ENCODE results near the gene SENP6.

The SENP6 gene

DNA sequence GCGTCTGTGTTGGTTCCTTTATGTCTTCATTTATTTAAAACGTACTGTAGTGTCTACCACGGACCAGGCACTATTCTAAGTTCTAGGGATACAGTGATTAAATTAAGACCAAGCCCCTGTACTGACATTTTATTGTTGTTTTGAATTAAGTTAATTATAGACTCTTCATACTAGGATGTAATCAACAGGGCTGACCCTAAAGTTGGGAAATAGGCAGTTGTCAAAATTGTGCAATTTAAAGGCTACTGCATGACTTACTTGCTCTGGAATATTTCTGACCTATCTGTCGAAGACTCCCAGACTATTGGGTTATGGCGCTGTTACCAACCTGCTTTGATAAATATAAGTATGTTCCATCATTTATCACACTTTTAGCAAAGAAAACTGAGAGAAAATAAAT, 154.0 kb downstream of the SENP6 start:
- Histone ChIP-seq H3K4me1 (ENCODE audit: control insufficient read depth in 2 of 2, insufficient read depth in 2 of 2, low read length in 2 of 2) (peaks cover 2 to 3% of the 10 kb centered on the region in 2 donors), H3K36me3 (ENCODE audit: control insufficient read depth in 2 of 2, insufficient read depth in 2 of 2, low read length in 2 of 2) (no peaks in the 10 kb centered on the region), H3K9ac (ENCODE audit: low read depth in 1 of 2, low read length in 2 of 2) (no peak overlapping the region), H3K9me3 (ENCODE audit: control insufficient read depth in 2 of 2, low read length in 2 of 2) (no peaks in the 10 kb centered on the region), H3K27ac (ENCODE audit: low read depth in 2 of 2, low read length in 2 of 2) (no peak overlapping the region), H3K4me3 (ENCODE audit: low read length in 2 of 2) (no peak overlapping the region), H3K27me3 (ENCODE audit: control insufficient read depth in 2 of 2, insufficient read depth in 2 of 2, low read length in 2 of 2) (peaks cover 0 to 3% of the 10 kb centered on the region in 2 donors)

GRCh38 chr6:75757295-75757694, 155.6 kb downstream of the SENP6 start:
- Histone ChIP-seq H3K27me3 (ENCODE audit: control insufficient read depth in 2 of 2, insufficient read depth in 2 of 2, low read length in 2 of 2) (peaks cover 0 to 3% of the 10 kb centered on the region in 2 donors), H3K9ac (ENCODE audit: low read depth in 1 of 2, low read length in 2 of 2) (no peak overlapping the region)

GRCh38 chr6:75758061-75758460, 156.4 kb downstream of the SENP6 start:
- no peaks in the 10 kb centered on the region for H3K4me1 ChIP-seq (ENCODE audit: control insufficient read depth in 2 of 2, insufficient read depth in 2 of 2, low read length in 2 of 2)
- no peak overlapping the region for H3K4me3 ChIP-seq (ENCODE audit: low read length in 2 of 2)
- no peaks in the 10 kb centered on the region for H3K36me3 ChIP-seq (ENCODE audit: control insufficient read depth in 2 of 2, insufficient read depth in 2 of 2, low read length in 2 of 2)
- no peaks in the 10 kb centered on the region for H3K9me3 ChIP-seq (ENCODE audit: control insufficient read depth in 2 of 2, low read length in 2 of 2)
- no peak overlapping the region for H3K27ac ChIP-seq (ENCODE audit: low read depth in 2 of 2, low read length in 2 of 2)
- H3K9ac ChIP-seq (ENCODE audit: low read depth in 1 of 2, low read length in 2 of 2) = no peak overlapping the region
- peaks cover 0 to 3% of the 10 kb centered on the region in 2 donors for H3K27me3 ChIP-seq (ENCODE audit: control insufficient read depth in 2 of 2, insufficient read depth in 2 of 2, low read length in 2 of 2)

More at GRCh38 chr6:75757295-75757694, 155.6 kb downstream of the SENP6 start:
- no peak overlapping the region for H3K4me3 ChIP-seq (ENCODE audit: low read length in 2 of 2)
- H3K4me1 ChIP-seq (ENCODE audit: control insufficient read depth in 2 of 2, insufficient read depth in 2 of 2, low read length in 2 of 2) = peaks cover 0 to under 1% of the 10 kb centered on the region in 2 donors
- no peaks in the 10 kb centered on the region for H3K9me3 ChIP-seq (ENCODE audit: control insufficient read depth in 2 of 2, low read length in 2 of 2)
- H3K36me3 ChIP-seq (ENCODE audit: control insufficient read depth in 2 of 2, insufficient read depth in 2 of 2, low read length in 2 of 2) = no peaks in the 10 kb centered on the region
- no peak overlapping the region for H3K27ac ChIP-seq (ENCODE audit: low read depth in 2 of 2, low read length in 2 of 2)

GRCh38 chr6:75759207-75759606, 157.5 kb downstream of the SENP6 start:
- H3K27me3 ChIP-seq (ENCODE audit: control insufficient read depth in 2 of 2, insufficient read depth in 2 of 2, low read length in 2 of 2) = peaks cover 0 to 3% of the 10 kb centered on the region in 2 donors
- H3K36me3 ChIP-seq (ENCODE audit: control insufficient read depth in 2 of 2, insufficient read depth in 2 of 2, low read length in 2 of 2) = peaks cover 0 to 2% of the 10 kb centered on the region in 2 donors
- no peak overlapping the region for H3K4me3 ChIP-seq (ENCODE audit: low read length in 2 of 2)
- H3K9ac ChIP-seq (ENCODE audit: low read depth in 1 of 2, low read length in 2 of 2) = no peak overlapping the region
- no peaks in the 10 kb centered on the region for H3K9me3 ChIP-seq (ENCODE audit: control insufficient read depth in 2 of 2, low read length in 2 of 2)
- no peak overlapping the region for H3K27ac ChIP-seq (ENCODE audit: low read depth in 2 of 2, low read length in 2 of 2)
- no peaks in the 10 kb centered on the region for H3K4me1 ChIP-seq (ENCODE audit: control insufficient read depth in 2 of 2, insufficient read depth in 2 of 2, low read length in 2 of 2)

DNA sequence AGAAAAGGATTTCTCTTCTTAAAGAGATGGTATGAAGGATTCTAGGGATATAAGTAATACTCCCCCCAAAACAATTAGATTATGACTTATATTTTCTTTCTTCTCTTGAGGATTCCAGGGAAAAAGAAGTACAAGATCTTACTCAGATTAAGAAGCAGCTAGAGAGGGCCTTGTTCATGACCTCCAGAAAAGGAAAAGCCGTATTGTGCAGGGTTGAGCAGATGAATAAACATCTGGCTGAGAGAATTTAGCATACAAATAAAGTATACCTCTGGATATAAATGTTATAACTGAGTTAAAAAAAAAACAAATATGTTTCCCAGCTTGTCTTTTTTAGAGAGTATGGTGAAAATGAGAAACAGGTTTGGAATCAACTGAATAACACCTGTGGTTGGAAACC, 158.6 kb downstream of the SENP6 start:
- H3K4me1 ChIP-seq (ENCODE audit: control insufficient read depth in 2 of 2, insufficient read depth in 2 of 2, low read length in 2 of 2) = no peaks in the 10 kb centered on the region
- H3K36me3 ChIP-seq (ENCODE audit: control insufficient read depth in 2 of 2, insufficient read depth in 2 of 2, low read length in 2 of 2) = peaks cover 0 to 3% of the 10 kb centered on the region in 2 donors
- H3K27ac ChIP-seq (ENCODE audit: low read depth in 2 of 2, low read length in 2 of 2) = no peak overlapping the region
- no peak overlapping the region for H3K9ac ChIP-seq (ENCODE audit: low read depth in 1 of 2, low read length in 2 of 2)
- no peaks in the 10 kb centered on the region for H3K9me3 ChIP-seq (ENCODE audit: control insufficient read depth in 2 of 2, low read length in 2 of 2)
- peaks cover 0 to 3% of the 10 kb centered on the region in 2 donors for H3K27me3 ChIP-seq (ENCODE audit: control insufficient read depth in 2 of 2, insufficient read depth in 2 of 2, low read length in 2 of 2)
- H3K4me3 ChIP-seq (ENCODE audit: low read length in 2 of 2) = no peak overlapping the region

- no peaks in the 10 kb centered on the region for H3K9me3 ChIP-seq (ENCODE audit: control insufficient read depth in 2 of 2, low read length in 2 of 2)
- no peaks in the 10 kb centered on the region for H3K4me1 ChIP-seq (ENCODE audit: control insufficient read depth in 2 of 2, insufficient read depth in 2 of 2, low read length in 2 of 2)
- peaks cover 0 to 3% of the 10 kb centered on the region in 2 donors for H3K36me3 ChIP-seq (ENCODE audit: control insufficient read depth in 2 of 2, insufficient read depth in 2 of 2, low read length in 2 of 2)
- no peak overlapping the region for H3K4me3 ChIP-seq (ENCODE audit: low read length in 2 of 2)
- no peak overlapping the region for H3K9ac ChIP-seq (ENCODE audit: low read depth in 1 of 2, low read length in 2 of 2)
- peaks cover 0 to 3% of the 10 kb centered on the region in 2 donors for H3K27me3 ChIP-seq (ENCODE audit: control insufficient read depth in 2 of 2, insufficient read depth in 2 of 2, low read length in 2 of 2)
- H3K27ac ChIP-seq (ENCODE audit: low read depth in 2 of 2, low read length in 2 of 2) = no peak overlapping the region
Observed at GRCh38 chr6:75761489-75761888, 159.8 kb downstream of the SENP6 start.

- H3K4me3 ChIP-seq (ENCODE audit: low read length in 2 of 2) = no peak overlapping the region
- H3K9me3 ChIP-seq (ENCODE audit: control insufficient read depth in 2 of 2, low read length in 2 of 2) = no peaks in the 10 kb centered on the region
- H3K4me1 ChIP-seq (ENCODE audit: control insufficient read depth in 2 of 2, insufficient read depth in 2 of 2, low read length in 2 of 2) = no peaks in the 10 kb centered on the region
- H3K36me3 ChIP-seq (ENCODE audit: control insufficient read depth in 2 of 2, insufficient read depth in 2 of 2, low read length in 2 of 2) = peaks cover 0 to 3% of the 10 kb centered on the region in 2 donors
- no peak overlapping the region for H3K27ac ChIP-seq (ENCODE audit: low read depth in 2 of 2, low read length in 2 of 2)
- H3K9ac ChIP-seq (ENCODE audit: low read depth in 1 of 2, low read length in 2 of 2) = no peak overlapping the region
- H3K27me3 ChIP-seq (ENCODE audit: control insufficient read depth in 2 of 2, insufficient read depth in 2 of 2, low read length in 2 of 2) = peaks cover 0 to 3% of the 10 kb centered on the region in 2 donors
Observed at GRCh38 chr6:75762063-75762462, 160.4 kb downstream of the SENP6 start.

DNA sequence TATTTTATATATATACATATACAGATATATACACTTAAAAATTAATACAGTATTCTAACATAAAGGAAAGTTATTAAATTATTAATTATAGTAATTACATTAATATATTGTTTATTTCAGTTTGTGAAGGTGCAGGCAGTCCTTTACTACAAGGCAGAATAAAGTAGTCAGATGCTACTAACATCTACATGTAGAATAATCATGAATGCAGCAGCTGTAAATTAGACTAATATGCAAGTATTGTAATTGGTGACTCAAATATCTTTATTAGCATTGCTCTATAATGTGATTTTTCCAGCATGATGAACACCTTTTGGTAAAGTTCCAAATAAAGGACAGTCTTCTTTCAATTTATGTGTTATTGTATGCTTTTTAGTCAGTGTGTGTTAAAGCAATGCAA, 164.7 kb downstream of the SENP6 start:
- no peaks in the 10 kb centered on the region for H3K9me3 ChIP-seq (ENCODE audit: control insufficient read depth in 2 of 2, low read length in 2 of 2)
- H3K9ac ChIP-seq (ENCODE audit: low read depth in 1 of 2, low read length in 2 of 2) = no peak overlapping the region
- H3K27ac ChIP-seq (ENCODE audit: low read depth in 2 of 2, low read length in 2 of 2) = no peak overlapping the region
- H3K4me1 ChIP-seq (ENCODE audit: control insufficient read depth in 2 of 2, insufficient read depth in 2 of 2, low read length in 2 of 2) = no peaks in the 10 kb centered on the region
- H3K27me3 ChIP-seq (ENCODE audit: control insufficient read depth in 2 of 2, insufficient read depth in 2 of 2, low read length in 2 of 2) = no peaks in the 10 kb centered on the region
- no peak overlapping the region for H3K4me3 ChIP-seq (ENCODE audit: low read length in 2 of 2)
- peaks cover 0 to 3% of the 10 kb centered on the region in 2 donors for H3K36me3 ChIP-seq (ENCODE audit: control insufficient read depth in 2 of 2, insufficient read depth in 2 of 2, low read length in 2 of 2)

All from mucosa of rectum (tissue), 2 donors.